Uterus (tissue), 4 donors: ENCODE data around the gene CD40. TPM values are rescaled to one million over a fixed set of nuclear protein-coding genes. Genes with fewer than 3 reads are reported as not detected.

Experiments used
- DNase-seq, 2 donors: peaks; one replicate each; pipeline ENCODE4 v3.0.0-alpha.2; 2019 to 2020
- H3K27ac ChIP-seq, 2 donors: fragments of 200-600 bp; sonication (generic); 1 replicate in 1 of 2; 2 replicates in 1 of 2; pipeline ENCODE4 v1.5.1; 2016 to 2018
- H3K27me3 ChIP-seq, 2 donors: fragments of 200-600 bp; sonication (generic); one replicate each; pipeline ENCODE4 v1.5.1; 2018 to 2019; ENCODE audit warnings: control low read depth in 1 of 2
- H3K36me3 ChIP-seq, 2 donors: fragments of 200-600 bp; sonication (generic); one replicate each; pipeline ENCODE4 v1.5.1; 2019; ENCODE audit warnings: control low read depth in 1 of 2
- H3K4me1 ChIP-seq, 2 donors: fragments of 200-600 bp; sonication (generic); one replicate each; pipeline ENCODE4 v1.5.1; 2018 to 2019; ENCODE audit warnings: control low read depth in 1 of 2
- H3K4me3 ChIP-seq, 2 donors: fragments of 200-600 bp; sonication (generic); 1 replicate in 1 of 2; 2 replicates in 1 of 2; pipeline ENCODE4 v1.5.1; 2018 to 2019; ENCODE audit warnings: mild to moderate bottlenecking in 1 of 2
- H3K9me3 ChIP-seq, 2 donors: fragments of 200-600 bp; sonication (generic); one replicate each; pipeline ENCODE4 v1.5.1; 2019; ENCODE audit warnings: control low read depth in 1 of 2
- CTCF ChIP-seq, 4 experiments: fragments of 200-600 bp in 2 of 4; fragments of 450-650 bp in 2 of 4; sonication (generic) in 2 of 4; IDR thresholded peaks; one replicate each; pipeline ENCODE4 v1.5.1; 2016 to 2019; ENCODE audit warnings: antibody characterized with exemption in 4 of 4, mild to moderate bottlenecking in 2 of 4, moderate library complexity in 1 of 4
- POLR2A ChIP-seq, 2 donors: fragments of 450-650 bp; IDR thresholded peaks; one replicate each; pipeline ENCODE4 v1.6.1; 2016; ENCODE audit warnings: antibody characterized with exemption in 2 of 2, mild to moderate bottlenecking in 1 of 2, moderate library complexity in 1 of 2
- intact Hi-C: fragments of 100-400 bp; cut with DNase I; formaldehyde crosslinking; loops from one replicate; pipeline ENCODE4 v1.15.1; 2023; ENCODE audit warnings: low total_unique reads
- total RNA-seq, 4 donors: library from RNA; depleted of rRNA in 3 of 4; stranded (reverse); fragments of >200 nt in 3 of 4; gene quantifications; one replicate each; pipeline versions ENCODE4 v1.1.0 to v1.2.4, GENCODE V29; 2014 to 2023
- donor health status: DM: yes; HTN: yes; CAD: no.

Gene CD40
- total RNA-seq, 4 donors from 2014 or later = 2.6 to 36.5 (median 23.5) TPM

- Histone ChIP-seq H3K27me3 (no peaks in the 10 kb centered on the region), H3K9me3 (no peaks in the 10 kb centered on the region), H3K4me3 (no peak overlapping the region), H3K36me3 (no peaks in the 10 kb centered on the region), H3K4me1 (no peaks in the 10 kb centered on the region), H3K27ac (no peak overlapping the region)
- TF ChIP-seq CTCF (IDR thresholded peaks at IDR 0.05) (peak; percentile 15 to 33 (median 24)), POLR2A (IDR thresholded peaks at IDR 0.05) (no peak)
- no peak for DNase-seq
- intact Hi-C loops = no loop called here
These were observed 10.4 kb downstream of the CD40 start for GRCh38 chr20:46128310-46129151.

GRCh38 chr20:46129955-46130481 lies 11.9 kb downstream of the CD40 start:
- Histone ChIP-seq H3K4me3 (no peak overlapping the region), H3K27me3 (no peaks in the 10 kb centered on the region), H3K36me3 (no peaks in the 10 kb centered on the region), H3K9me3 (no peaks in the 10 kb centered on the region), H3K4me1 (no peaks in the 10 kb centered on the region), H3K27ac (no peak overlapping the region)
- TF ChIP-seq POLR2A (IDR thresholded peaks at IDR 0.05) = no peak
- TF ChIP-seq CTCF (IDR thresholded peaks at IDR 0.05) = no peak
- intact Hi-C loops = no loop called here
- DNase-seq = no peak

GRCh38 chr20:46130534-46130933 lies 12.4 kb downstream of the CD40 start:
- DNase-seq = no peak
- intact Hi-C loops = no loop called here

GRCh38 chr20:46131396-46131795 lies 13.3 kb downstream of the CD40 start:
- TF ChIP-seq POLR2A (IDR thresholded peaks at IDR 0.05) (no peak), CTCF (IDR thresholded peaks at IDR 0.05) (no peak)
- no peaks in the 10 kb centered on the region for H3K9me3 ChIP-seq
- no peak for DNase-seq
- no peaks in the 10 kb centered on the region for H3K27me3 ChIP-seq
- no peaks in the 10 kb centered on the region for H3K36me3 ChIP-seq
- intact Hi-C loops = no loop called here
- no peaks in the 10 kb centered on the region for H3K4me1 ChIP-seq
- no peak overlapping the region for H3K27ac ChIP-seq
- no peak overlapping the region for H3K4me3 ChIP-seq

More at GRCh38 chr20:46130534-46130933, 12.4 kb downstream of the CD40 start:
- H3K9me3 ChIP-seq = no peaks in the 10 kb centered on the region
- no peaks in the 10 kb centered on the region for H3K36me3 ChIP-seq
- no peaks in the 10 kb centered on the region for H3K27me3 ChIP-seq
- TF ChIP-seq CTCF (IDR thresholded peaks at IDR 0.05) (no peak), POLR2A (IDR thresholded peaks at IDR 0.05) (no peak)
- H3K4me1 ChIP-seq = no peaks in the 10 kb centered on the region
- no peak overlapping the region for H3K27ac ChIP-seq
- H3K4me3 ChIP-seq = no peak overlapping the region

- intact Hi-C loops = no loop called here
- Histone ChIP-seq H3K27me3 (no peaks in the 10 kb centered on the region), H3K27ac (no peak overlapping the region), H3K4me3 (no peak overlapping the region), H3K9me3 (no peaks in the 10 kb centered on the region), H3K36me3 (no peaks in the 10 kb centered on the region), H3K4me1 (no peaks in the 10 kb centered on the region)
- TF ChIP-seq CTCF (IDR thresholded peaks at IDR 0.05) (peak; percentile 66 to 81 (median 76)), POLR2A (IDR thresholded peaks at IDR 0.05) (no peak)
- peak; percentile 47 to 65 for DNase-seq
These were observed 14.6 kb downstream of the CD40 start for GRCh38 chr20:46132705-46133120.
